ENCODE results near the gene KIF25. TPM values are rescaled to one million over a fixed set of nuclear protein-coding genes. Genes with fewer than 3 reads are reported as not detected.
A peak's percentile ranks its signal among the peaks of the same experiment; 100 is the strongest.

Gene KIF25
- total RNA-seq, 1 donor from 2014 or later = not detected

DNA sequence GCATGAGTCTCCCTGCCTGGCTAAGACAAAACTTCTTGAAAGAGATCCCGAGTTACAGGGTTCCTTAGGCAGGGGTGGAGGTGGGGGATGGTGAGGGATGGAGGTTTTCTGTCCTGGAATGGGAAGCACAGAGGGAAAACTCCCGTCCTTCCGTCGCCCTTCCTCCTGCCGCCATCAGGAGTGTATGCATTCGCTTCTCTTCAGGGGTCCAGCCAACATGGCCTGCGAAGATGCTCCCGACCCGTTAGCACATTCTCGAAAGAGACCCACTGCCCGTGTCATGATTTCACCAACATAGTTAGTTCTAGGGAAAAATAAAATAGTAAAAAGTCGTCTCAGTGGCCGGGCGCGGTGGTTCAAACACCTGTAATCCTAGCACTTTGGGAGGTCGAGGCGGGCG is 37.1 kb downstream of the KIF25 start:
- DNase-seq (ENCODE audit: extremely low spot score, unreplicated experiment) = peak; percentile 49
- peaks cover 2% of the 10 kb centered on the region for H3K36me3 Mint-ChIP-seq (ENCODE audit: unreplicated experiment)
- peak overlapping the region; percentile 76 for H3K4me3 Mint-ChIP-seq (ENCODE audit: unreplicated experiment)
- H3K4me1 Mint-ChIP-seq (ENCODE audit: unreplicated experiment) = peaks cover 55% of the 10 kb centered on the region
- TF ChIP-seq, protein P1, sequence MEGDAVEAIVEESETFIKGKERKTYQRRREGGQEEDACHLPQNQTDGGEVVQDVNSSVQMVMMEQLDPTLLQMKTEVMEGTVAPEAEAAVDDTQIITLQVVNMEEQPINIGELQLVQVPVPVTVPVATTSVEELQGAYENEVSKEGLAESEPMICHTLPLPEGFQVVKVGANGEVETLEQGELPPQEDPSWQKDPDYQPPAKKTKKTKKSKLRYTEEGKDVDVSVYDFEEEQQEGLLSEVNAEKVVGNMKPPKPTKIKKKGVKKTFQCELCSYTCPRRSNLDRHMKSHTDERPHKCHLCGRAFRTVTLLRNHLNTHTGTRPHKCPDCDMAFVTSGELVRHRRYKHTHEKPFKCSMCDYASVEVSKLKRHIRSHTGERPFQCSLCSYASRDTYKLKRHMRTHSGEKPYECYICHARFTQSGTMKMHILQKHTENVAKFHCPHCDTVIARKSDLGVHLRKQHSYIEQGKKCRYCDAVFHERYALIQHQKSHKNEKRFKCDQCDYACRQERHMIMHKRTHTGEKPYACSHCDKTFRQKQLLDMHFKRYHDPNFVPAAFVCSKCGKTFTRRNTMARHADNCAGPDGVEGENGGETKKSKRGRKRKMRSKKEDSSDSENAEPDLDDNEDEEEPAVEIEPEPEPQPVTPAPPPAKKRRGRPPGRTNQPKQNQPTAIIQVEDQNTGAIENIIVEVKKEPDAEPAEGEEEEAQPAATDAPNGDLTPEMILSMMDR (IDR thresholded peaks at IDR 0.05) = no peak
- H3K27ac Mint-ChIP-seq (ENCODE audit: unreplicated experiment) = peak overlapping the region; percentile 74
- no peaks in the 10 kb centered on the region for H3K27me3 Mint-ChIP-seq (ENCODE audit: unreplicated experiment)
- peaks cover 4% of the 10 kb centered on the region for H3K9me3 Mint-ChIP-seq (ENCODE audit: unreplicated experiment)

DNA sequence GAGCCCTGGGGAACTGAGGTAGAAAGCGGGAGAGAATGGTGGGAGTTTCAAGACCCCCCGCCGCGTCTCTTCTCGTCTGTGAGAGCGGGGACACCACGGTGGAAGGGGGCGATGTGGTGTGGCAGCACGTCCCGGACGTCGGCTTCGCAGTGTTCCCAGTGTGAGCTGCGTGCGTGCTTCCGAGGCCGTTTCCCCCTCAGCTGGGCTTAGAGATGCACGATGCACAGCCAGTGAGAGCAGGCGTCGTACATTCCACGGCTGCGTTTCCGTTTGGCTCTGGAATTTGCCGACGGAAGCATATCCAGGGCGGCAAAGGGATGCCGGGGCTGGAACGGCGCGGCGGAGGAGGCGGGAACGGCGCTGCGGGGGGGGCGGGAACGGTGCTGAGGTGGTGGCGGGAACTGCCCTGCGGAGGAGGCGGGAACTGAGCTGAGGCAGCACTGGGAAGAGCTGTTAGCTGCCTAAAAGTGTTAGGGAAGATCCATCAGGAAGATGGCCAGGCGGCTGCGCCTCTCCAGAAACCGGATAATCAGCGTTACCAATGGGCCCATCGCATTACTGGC is 37.7 kb downstream of the KIF25 start:
- H3K4me1 Mint-ChIP-seq (ENCODE audit: unreplicated experiment) = peaks cover 55% of the 10 kb centered on the region
- peaks cover 4% of the 10 kb centered on the region for H3K9me3 Mint-ChIP-seq (ENCODE audit: unreplicated experiment)
- H3K4me3 Mint-ChIP-seq (ENCODE audit: unreplicated experiment) = peak overlapping the region; percentile 76
- peaks cover 2% of the 10 kb centered on the region for H3K36me3 Mint-ChIP-seq (ENCODE audit: unreplicated experiment)
- peak overlapping the region; percentile 74 for H3K27ac Mint-ChIP-seq (ENCODE audit: unreplicated experiment)
- no peaks in the 10 kb centered on the region for H3K27me3 Mint-ChIP-seq (ENCODE audit: unreplicated experiment)
- peak; percentile 85 for DNase-seq (ENCODE audit: extremely low spot score, unreplicated experiment)
- TF ChIP-seq, protein P1 (IDR thresholded peaks at IDR 0.05) = no peak

DNA sequence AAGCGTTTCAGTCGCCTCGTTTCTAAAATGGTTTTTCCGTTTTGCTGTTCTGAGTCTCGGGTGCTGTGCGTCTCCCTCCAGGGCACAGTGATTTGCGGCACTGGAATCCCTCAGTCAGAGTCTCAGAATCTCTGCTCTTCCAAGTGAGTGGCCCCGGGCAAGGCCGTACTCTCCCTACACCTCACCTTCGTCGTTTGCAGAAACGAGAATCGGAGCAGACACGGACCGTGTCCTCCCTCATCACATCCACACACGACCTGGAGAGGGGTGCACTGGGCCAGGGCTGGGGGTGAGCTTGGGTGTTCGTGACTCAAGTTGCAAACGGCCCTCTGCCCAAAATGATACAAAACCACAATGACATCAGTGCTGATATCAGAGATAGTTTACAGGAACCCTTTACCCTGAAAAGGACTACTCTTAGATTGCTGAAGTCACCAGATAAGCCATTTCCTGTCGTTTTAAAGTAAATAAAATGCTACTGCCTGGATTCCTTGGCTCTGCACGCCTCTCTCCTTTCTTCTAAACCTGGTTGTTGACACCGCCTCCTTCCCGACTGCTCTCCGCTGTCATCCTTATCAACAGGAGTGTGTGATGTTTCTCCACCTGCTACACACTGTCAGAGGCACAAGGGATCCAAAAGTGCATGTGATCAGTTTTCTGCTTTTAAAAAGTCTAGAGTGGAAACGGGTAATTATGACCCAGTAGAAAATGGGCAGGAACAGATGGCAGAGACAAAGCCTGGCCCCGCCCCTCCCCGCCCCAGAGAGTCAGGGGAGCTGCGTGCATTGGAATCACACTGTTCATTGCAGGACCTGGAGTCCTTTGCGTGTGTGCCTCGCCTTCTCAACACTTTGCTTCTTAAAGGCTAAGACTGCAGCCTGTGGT is 38.4 kb downstream of the KIF25 start:
- peak overlapping the region; percentile 76 for H3K4me3 Mint-ChIP-seq (ENCODE audit: unreplicated experiment)
- H3K27me3 Mint-ChIP-seq (ENCODE audit: unreplicated experiment) = no peaks in the 10 kb centered on the region
- peak overlapping the region; percentile 74 for H3K27ac Mint-ChIP-seq (ENCODE audit: unreplicated experiment)
- peaks cover 4% of the 10 kb centered on the region for H3K9me3 Mint-ChIP-seq (ENCODE audit: unreplicated experiment)
- no peak for DNase-seq (ENCODE audit: extremely low spot score, unreplicated experiment)
- peaks cover 2% of the 10 kb centered on the region for H3K36me3 Mint-ChIP-seq (ENCODE audit: unreplicated experiment)
- H3K4me1 Mint-ChIP-seq (ENCODE audit: unreplicated experiment) = peaks cover 49% of the 10 kb centered on the region
- TF ChIP-seq, protein P1 (IDR thresholded peaks at IDR 0.05) = no peak

DNA sequence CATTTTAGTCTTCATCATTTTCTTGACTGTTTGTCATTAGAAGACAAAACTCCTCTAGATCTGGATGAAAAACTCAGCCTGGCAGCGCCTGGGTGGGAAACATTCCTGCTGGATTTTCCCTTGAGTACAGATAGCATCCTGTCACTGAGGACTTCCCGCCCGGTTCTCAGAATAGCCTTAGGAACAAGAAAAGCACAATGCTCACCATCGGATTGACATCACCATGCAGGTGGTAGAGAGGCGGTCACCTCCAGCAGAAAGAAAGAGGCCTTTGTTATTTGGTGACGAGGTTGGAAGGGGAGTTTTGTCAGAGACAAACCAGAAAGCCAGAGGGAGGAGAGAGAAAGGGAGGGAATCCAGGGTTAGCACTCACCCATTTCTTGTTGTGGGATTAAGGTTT is 39.8 kb downstream of the KIF25 start:
- Mint-ChIP-seq H3K36me3 (ENCODE audit: unreplicated experiment) (peaks cover 2% of the 10 kb centered on the region), H3K27me3 (ENCODE audit: unreplicated experiment) (no peaks in the 10 kb centered on the region), H3K4me1 (ENCODE audit: unreplicated experiment) (peaks cover 36% of the 10 kb centered on the region), H3K4me3 (ENCODE audit: unreplicated experiment) (no peak overlapping the region), H3K9me3 (ENCODE audit: unreplicated experiment) (peaks cover 4% of the 10 kb centered on the region), H3K27ac (ENCODE audit: unreplicated experiment) (no peak overlapping the region)
- TF ChIP-seq, protein P1 (IDR thresholded peaks at IDR 0.05) = no peak
- no peak for DNase-seq (ENCODE audit: extremely low spot score, unreplicated experiment)

DNA sequence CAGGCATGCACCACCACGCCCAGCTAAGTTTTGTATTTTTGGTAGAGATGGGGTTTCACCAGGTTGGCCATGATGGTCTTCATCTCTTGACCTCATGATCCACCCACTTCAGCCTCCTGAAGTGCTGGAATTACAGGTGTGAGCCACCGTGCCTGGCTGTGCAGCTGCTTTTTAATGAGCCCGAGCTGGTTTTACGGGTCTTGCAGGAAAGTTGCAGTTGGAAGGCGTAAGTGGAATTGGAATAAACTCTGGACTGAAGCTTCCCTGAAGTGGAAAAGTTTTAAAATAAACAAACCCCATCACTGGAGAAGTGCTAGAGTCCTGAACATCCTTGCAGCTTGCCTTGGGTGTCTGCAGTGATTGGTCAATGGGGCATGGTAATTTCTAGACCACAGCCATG is 40.4 kb downstream of the KIF25 start:
- no peak overlapping the region for H3K27ac Mint-ChIP-seq (ENCODE audit: unreplicated experiment)
- H3K27me3 Mint-ChIP-seq (ENCODE audit: unreplicated experiment) = no peaks in the 10 kb centered on the region
- DNase-seq (ENCODE audit: extremely low spot score, unreplicated experiment) = no peak
- peaks cover 30% of the 10 kb centered on the region for H3K4me1 Mint-ChIP-seq (ENCODE audit: unreplicated experiment)
- peaks cover 4% of the 10 kb centered on the region for H3K9me3 Mint-ChIP-seq (ENCODE audit: unreplicated experiment)
- TF ChIP-seq, protein P1 (IDR thresholded peaks at IDR 0.05) = no peak
- H3K36me3 Mint-ChIP-seq (ENCODE audit: unreplicated experiment) = peaks cover 2% of the 10 kb centered on the region
- H3K4me3 Mint-ChIP-seq (ENCODE audit: unreplicated experiment) = no peak overlapping the region

Measured in osteocyte (in vitro differentiated cells).